ENCODE data around the gene FOXJ1. TPM values are rescaled to one million over a fixed set of nuclear protein-coding genes. Genes with fewer than 3 reads are reported as not detected.

Gene FOXJ1
- total RNA-seq, 2 donors from 2014 or later = 17.8 to 23.6 TPM

- H3K9ac ChIP-seq (ENCODE audit: extremely low read depth, low read length, poor library complexity, severe bottlenecking) = no peak overlapping the region
- H3K4me3 ChIP-seq (ENCODE audit: low read length) = no peak overlapping the region
- WGBS, 2 experiments (ENCODE audit: insufficient coverage in 1 of 2, insufficient read length in 1 of 2) = 93 to 96% methylated on average over 1 of the region's 1 CpG
- no peak overlapping the region for H3K4me3 Mint-ChIP-seq
- H3K27me3 ChIP-seq (ENCODE audit: control insufficient read depth, insufficient read depth, low read length, poor library complexity, severe bottlenecking) = no peaks in the 10 kb centered on the region
- no peak overlapping the region for H3K27ac ChIP-seq (ENCODE audit: low read depth, low read length)
- no peaks in the 10 kb centered on the region for H3K36me3 Mint-ChIP-seq (ENCODE audit: low read depth)
- H3K27ac Mint-ChIP-seq = no peak overlapping the region
- DNase-seq = no peak
- peaks cover 13% of the 10 kb centered on the region for H3K4me1 Mint-ChIP-seq
- H3K9me3 Mint-ChIP-seq = no peaks in the 10 kb centered on the region
- H3K4me1 ChIP-seq (ENCODE audit: control insufficient read depth, insufficient read depth, low read length) = no peaks in the 10 kb centered on the region
- no peaks in the 10 kb centered on the region for H3K36me3 ChIP-seq (ENCODE audit: control insufficient read depth, insufficient read depth, low read length)
- no peaks in the 10 kb centered on the region for H3K9me3 ChIP-seq (ENCODE audit: control insufficient read depth, low read length)
- TF ChIP-seq CTCF (conservative IDR thresholded peaks at IDR 0.05) = no peak
- peaks cover 34% of the 10 kb centered on the region for H3K27me3 Mint-ChIP-seq (ENCODE audit: insufficient read depth)
These were observed 15.1 kb downstream of the FOXJ1 start for GRCh38 chr17:76125922-76126321.

GRCh38 chr17:76125391-76125675 is 15.7 kb downstream of the FOXJ1 start:
- no peaks in the 10 kb centered on the region for H3K27me3 ChIP-seq (ENCODE audit: control insufficient read depth, insufficient read depth, low read length, poor library complexity, severe bottlenecking)
- TF ChIP-seq CTCF (conservative IDR thresholded peaks at IDR 0.05) = no peak
- Mint-ChIP-seq H3K27me3 (ENCODE audit: insufficient read depth) (peaks cover 28% of the 10 kb centered on the region), H3K4me3 (no peak overlapping the region), H3K27ac (no peak overlapping the region), H3K36me3 (ENCODE audit: low read depth) (no peaks in the 10 kb centered on the region), H3K4me1 (peaks cover 7% of the 10 kb centered on the region), H3K9me3 (no peaks in the 10 kb centered on the region)
- no peaks in the 10 kb centered on the region for H3K4me1 ChIP-seq (ENCODE audit: control insufficient read depth, insufficient read depth, low read length)
- no peak overlapping the region for H3K27ac ChIP-seq (ENCODE audit: low read depth, low read length)
- no peaks in the 10 kb centered on the region for H3K36me3 ChIP-seq (ENCODE audit: control insufficient read depth, insufficient read depth, low read length)
- no peaks in the 10 kb centered on the region for H3K9me3 ChIP-seq (ENCODE audit: control insufficient read depth, low read length)
- H3K9ac ChIP-seq (ENCODE audit: extremely low read depth, low read length, poor library complexity, severe bottlenecking) = no peak overlapping the region
- H3K4me3 ChIP-seq (ENCODE audit: low read length) = no peak overlapping the region
- 87 to 94% methylated on average over 3 to 5 of the region's 5 CpGs for WGBS, 2 experiments (ENCODE audit: insufficient coverage in 1 of 2, insufficient read length in 1 of 2)
- no peak for DNase-seq

- peak; percentile 91 for DNase-seq
- no peaks in the 10 kb centered on the region for H3K36me3 ChIP-seq (ENCODE audit: control insufficient read depth, insufficient read depth, low read length)
- Mint-ChIP-seq H3K27me3 (ENCODE audit: insufficient read depth) (peaks cover 23% of the 10 kb centered on the region), H3K27ac (no peak overlapping the region), H3K9me3 (no peaks in the 10 kb centered on the region), H3K4me1 (peaks cover 7% of the 10 kb centered on the region), H3K4me3 (no peak overlapping the region), H3K36me3 (ENCODE audit: low read depth) (no peaks in the 10 kb centered on the region)
- no peaks in the 10 kb centered on the region for H3K27me3 ChIP-seq (ENCODE audit: control insufficient read depth, insufficient read depth, low read length, poor library complexity, severe bottlenecking)
- H3K9ac ChIP-seq (ENCODE audit: extremely low read depth, low read length, poor library complexity, severe bottlenecking) = no peak overlapping the region
- no peak overlapping the region for H3K27ac ChIP-seq (ENCODE audit: low read depth, low read length)
- H3K4me1 ChIP-seq (ENCODE audit: control insufficient read depth, insufficient read depth, low read length) = no peaks in the 10 kb centered on the region
- H3K4me3 ChIP-seq (ENCODE audit: low read length) = no peak overlapping the region
- WGBS, 2 experiments (ENCODE audit: insufficient coverage in 1 of 2, insufficient read length in 1 of 2) = 85 to 96% methylated on average over 11 to 22 of the region's 22 CpGs
- H3K9me3 ChIP-seq (ENCODE audit: control insufficient read depth, low read length) = no peaks in the 10 kb centered on the region
- peak; percentile 76 for TF ChIP-seq CTCF (conservative IDR thresholded peaks at IDR 0.05)
These were observed 16.3 kb downstream of the FOXJ1 start for GRCh38 chr17:76124582-76125390.
